Endothelial cell of hepatic sinusoid (primary cell): Measurements from ENCODE around the gene HDAC9.

Source experiments
- in situ Hi-C: cut with HindIII; loops from 2 replicates; pipeline ENCODE4 v1.10.0; 2017; ENCODE audit warnings: low sequenced_read_pairs

Gene HDAC9

DNA sequence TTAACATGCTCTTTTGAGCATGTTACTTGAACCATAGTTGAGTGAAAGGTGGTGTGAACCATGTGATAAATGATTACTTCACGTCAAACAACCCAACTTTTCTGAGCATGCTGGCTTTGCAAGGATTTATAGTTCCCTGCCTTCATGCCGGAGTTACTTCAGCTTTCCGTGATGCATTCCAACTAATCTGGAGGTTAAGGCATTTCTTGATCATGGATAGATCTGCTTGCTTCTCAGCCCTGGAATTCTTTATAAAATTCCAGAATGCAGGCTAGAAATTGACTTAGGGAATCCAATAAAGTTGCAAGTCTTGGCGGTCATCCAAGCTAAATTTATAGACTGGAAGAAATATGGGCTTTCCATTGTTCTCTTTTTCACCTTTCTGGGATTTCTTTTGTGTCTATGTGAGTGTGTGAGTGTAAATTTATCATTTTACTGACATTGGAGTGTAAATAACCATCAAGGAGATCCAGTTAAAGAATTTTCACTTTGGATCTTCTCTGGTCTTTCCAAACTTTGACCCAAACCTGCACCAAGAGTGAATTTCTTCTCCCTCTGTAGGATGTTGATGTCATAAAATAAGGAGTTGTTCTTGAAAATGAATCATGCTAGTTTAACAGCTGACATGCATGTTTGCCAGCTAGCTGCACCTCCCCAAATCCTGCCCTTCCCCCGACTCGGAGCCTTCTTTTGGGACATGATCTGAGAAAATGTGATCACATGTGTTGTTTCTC is 332.9 kb downstream of the HDAC9 start:
- in situ Hi-C loops = no loop called here

DNA sequence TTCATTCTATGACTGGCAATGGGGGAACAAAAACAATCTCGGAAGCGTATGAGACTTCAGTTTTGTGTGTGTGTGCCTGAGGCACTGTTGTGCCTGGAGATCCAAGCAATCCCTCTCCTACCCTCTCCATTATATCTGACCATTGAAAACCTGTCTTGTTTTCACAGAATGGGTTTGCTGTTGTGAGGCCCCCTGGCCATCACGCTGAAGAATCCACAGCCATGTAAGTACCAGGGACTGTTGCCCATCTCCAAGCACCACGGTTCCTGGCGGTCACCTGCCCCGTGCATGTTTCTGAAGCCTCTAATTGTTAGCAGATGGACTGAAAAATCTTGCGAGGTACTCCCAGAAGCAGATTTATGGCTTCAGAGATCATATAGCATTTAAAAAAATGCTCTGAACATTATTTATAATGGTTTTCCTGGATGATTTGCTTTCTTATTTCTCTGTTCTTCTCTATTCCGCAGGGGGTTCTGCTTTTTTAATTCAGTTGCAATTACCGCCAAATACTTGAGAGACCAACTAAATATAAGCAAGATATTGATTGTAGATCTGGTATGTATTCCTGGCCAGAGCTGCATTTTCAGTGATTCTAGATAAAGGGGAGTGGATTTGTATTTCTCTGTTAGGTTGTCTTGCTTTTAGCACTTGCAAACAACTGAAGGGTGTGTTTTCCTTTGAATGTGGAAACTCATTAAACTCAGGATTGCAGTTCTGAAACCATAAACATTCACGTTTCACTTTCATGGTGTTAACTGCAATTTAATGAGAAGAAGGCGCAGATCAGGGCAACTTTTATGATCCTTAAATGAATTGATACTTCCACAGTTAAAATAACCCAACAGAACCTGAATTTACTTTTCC is 333.7 kb downstream of the HDAC9 start:
- in situ Hi-C loops = no loop called here

DNA sequence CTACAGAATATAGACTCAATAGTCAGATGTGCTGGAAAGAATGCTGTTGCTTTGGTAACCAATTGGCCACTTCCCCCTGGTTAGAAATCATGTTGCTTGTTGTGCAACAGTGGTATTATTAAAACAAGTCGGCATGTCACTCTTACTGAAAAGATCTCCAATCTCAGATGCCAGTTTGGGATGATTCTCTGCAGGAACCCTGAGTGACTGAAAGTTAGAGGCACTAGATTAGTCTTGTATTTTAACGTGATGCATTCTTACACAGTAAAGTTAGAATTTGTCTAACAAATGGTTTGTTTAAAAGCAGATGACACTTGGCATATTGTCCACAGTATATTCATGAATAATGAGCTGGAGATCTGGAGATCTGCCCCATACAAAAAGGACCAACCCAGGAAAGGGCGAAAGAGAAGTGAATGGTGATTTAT is 334.3 kb downstream of the HDAC9 start:
- in situ Hi-C loops = no loop called here

DNA sequence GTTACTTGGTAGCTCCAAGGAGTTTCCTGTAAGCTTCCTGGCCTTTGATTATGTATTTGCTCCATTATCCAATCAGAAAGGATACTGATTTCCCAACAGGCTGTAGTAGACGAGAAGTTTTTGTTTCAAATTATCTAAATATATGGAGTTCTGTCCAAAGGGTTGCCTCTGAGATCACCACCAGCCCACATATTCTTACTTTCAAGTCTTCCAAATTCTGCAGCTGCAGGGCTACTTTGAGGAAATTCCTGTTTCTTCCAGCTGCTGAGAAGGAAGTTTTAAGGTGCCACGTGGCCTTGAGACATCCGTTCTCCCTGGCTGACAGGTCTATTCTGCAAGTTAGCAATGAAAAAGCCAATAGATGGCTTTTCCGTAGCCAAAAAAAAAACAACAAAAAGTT is 335.9 kb downstream of the HDAC9 start:
- in situ Hi-C loops = no loop called here

DNA sequence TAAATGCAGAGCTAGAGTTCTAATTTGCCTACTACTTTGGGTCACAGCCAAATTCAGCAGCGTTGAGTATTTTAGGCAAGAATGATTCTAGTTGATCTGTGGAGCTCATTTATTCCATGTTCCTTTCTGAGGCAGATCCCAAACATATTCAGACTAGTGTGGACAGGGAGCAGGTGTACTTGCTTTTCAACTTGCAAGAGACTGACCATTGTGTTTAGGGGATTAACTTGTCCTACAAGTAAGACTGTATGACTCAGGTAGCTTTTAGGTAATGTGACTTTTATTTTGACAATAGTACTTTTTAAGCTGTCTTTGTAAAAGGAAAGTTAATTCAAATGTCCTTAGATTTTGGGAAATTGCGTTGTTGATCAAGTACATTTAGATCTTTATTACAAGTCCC is 336.4 kb downstream of the HDAC9 start:
- in situ Hi-C loops = no loop called here

DNA sequence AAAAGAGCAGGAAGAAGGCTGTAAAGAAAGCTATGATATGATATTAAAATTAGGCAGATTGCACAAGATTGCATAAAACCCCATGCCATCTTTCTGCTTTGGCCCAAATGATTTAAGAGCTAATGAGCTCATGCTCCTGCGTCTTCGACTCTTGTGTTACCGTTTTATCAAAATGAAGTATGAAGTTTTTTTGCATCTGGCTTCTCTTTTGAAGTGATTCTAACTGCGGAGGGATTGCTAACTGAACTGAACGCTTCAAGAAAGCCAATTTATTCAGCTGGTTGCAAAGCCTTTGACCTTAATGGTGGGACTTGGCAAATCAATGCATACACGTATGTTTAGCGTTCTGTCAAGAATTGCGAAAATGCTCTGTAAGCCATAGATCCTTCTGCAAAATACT is 339.0 kb downstream of the HDAC9 start:
- in situ Hi-C loops = no loop called here

DNA sequence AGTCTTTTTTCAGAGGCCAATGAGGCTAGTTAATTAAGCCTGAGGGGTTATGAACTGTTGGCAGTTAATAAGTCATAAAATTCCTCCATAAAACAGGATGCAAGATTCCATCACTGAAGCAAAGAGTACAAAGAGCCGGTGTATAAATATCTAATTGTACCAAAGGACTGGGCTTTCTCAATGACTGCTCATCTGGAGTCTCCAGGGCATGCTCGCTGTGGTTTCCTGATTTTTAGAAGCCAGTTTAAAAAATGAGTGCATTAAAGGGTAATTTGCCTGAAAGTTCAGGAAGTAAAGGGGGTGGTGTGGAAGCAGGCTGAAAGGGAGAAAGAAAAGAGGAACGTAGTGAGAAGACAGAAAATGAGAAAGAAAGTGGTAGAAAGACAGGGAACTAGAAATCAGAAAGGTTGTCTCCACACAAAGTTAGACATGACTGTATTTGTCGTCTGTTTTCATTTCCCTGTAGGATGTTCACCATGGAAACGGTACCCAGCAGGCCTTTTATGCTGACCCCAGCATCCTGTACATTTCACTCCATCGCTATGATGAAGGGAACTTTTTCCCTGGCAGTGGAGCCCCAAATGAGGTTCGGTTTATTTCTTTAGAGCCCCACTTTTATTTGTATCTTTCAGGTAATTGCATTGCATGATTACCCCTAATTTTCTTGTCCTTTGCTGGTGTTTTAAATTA is 339.6 kb downstream of the HDAC9 start:
- in situ Hi-C loops = no loop called here

DNA sequence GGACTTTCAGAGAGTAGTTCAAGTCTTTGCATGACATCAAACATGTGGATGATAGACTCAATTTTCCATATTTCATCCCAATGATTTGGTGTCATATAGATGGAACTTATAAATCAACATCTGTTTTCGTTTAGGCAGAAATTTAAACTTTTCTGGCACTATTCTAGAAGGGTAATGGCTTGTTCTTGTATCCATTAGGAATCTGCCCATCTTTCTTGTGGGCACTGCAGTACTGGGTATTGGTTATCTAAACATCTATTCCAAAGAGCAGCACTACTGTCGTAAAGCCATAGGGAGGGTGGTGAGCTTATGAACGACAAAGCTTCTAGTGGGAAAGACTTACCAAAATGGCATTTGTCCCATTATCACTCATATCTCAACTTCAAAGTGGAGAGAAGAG is 348.4 kb downstream of the HDAC9 start:
- in situ Hi-C loops = loop anchor here (10.0 kb wide), 1 partner anchor 211 kb away; no protein-coding TSS in a partner anchor

DNA sequence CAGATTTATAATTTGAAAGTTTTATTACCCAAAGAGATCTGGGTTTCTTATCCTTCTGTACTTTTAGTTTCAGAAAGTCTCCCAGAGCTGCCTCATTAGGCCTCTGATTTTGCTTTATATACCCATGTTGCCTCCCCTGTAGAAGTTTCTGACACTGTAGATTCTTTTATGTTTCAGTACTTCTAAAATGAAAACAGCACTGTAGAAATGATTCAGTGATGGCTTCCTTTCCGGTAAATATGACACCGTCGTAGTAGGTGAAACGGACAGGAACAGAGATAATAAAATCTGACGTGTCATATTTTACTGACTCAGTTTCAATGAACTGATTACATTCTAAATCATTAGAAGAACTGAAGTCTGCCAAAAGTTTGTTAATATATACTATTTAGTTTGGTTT is 349.2 kb downstream of the HDAC9 start:
- in situ Hi-C loops = loop anchor here (10.0 kb wide), 1 partner anchor 210 kb away; no protein-coding TSS in a partner anchor

DNA sequence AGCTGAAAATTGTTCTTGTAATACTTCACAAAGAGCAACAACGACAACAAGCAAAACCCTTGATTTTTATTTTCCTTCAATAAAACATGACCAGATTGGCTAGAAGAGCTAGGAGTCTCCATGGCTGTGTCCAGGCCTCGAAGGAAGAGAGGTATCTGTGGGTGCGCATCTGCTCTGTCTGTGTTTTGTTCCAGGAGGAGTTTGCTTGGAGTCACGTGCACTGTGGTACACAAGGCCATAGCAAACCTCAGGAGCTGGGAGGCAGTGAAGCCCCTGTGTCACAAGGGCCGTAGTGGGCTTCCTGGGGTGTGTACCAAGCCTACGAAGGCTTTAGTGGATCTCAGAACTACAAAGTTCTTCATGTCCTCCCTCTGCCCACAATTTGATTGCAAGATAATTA is 350.2 kb downstream of the HDAC9 start:
- in situ Hi-C loops = loop anchor here (10.0 kb wide), 1 partner anchor 209 kb away; no protein-coding TSS in a partner anchor

DNA sequence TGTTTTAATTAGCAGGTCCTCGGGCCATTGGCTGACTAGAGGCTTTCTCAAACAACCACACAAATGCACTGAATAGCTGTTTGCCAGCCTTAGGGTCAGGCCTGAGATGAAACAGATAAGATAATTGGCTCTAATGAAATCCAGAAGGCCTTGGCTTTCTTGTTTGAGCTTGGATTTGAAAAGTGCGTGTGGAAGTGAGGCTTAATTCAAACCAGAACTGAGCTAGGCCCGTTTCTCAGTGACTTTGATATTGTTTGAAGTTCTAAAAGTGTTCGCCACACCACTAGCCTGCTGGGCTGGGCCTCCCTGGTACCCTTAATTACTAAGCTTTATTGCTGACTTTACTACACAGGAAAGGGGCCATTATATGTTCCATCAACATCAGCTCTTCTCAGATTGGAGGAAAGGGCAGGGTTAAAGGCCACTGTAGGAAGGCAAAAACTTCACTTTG is 351.2 kb downstream of the HDAC9 start:
- in situ Hi-C loops = loop anchor here (10.0 kb wide), 1 partner anchor 208 kb away; no protein-coding TSS in a partner anchor

DNA sequence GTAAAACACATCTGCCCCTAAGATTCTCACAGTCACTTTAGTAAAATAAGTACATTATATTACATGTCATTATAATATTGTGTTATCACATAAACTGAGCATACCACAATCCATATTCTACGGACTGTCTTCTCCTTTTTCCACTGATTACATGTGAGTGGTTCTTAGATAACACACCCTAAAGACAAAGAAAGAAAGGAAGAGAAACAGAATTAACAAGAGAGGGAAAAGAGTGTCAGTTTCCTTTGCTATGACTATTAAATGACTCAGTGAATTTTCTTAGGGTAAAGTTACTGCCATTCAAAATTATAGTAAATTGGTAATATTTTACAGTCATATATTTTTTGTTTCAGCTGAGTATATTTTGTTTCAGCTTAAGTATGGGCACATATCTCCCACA is 353.6 kb downstream of the HDAC9 start:
- in situ Hi-C loops = loop anchor here (10.0 kb wide), 1 partner anchor 206 kb away; no protein-coding TSS in a partner anchor

DNA sequence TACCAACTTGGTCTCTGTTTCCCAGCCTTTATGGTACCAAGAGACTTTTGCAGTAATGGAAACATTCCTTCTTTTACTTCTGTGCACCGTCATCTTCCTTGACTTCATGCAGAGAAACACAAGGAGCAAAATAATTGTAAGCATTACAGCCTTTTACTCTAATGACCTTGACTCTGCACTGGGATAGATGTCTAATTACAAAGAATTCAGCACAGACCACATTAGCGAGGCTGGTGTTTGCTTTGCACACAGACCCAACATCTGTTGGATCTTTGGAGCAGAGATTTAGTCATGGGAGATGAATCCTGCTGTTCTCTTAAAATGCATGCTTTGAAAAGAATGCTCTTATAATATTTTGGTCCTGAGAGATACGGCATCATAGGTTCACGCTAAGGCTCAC is 360.2 kb downstream of the HDAC9 start:
- in situ Hi-C loops = no loop called here

DNA sequence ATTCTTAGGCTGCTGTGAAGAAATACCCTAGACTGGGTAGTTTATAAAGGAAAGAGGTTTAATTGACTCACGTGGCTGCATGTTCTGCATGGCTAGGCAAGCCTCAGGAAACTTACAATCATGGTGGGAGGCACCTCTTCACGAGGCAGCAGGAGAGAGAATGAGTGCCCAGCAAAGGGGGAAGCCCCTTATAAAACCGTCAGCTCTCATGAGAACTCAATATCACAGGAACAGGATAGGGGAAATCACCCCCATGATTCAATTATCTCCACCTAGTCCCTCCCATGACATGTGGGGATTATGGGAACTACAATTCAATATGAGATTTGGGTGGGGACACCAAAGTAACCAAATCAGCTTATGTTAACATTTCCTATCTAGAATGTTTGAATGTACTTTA is 362.7 kb downstream of the HDAC9 start:
- in situ Hi-C loops = no loop called here

DNA sequence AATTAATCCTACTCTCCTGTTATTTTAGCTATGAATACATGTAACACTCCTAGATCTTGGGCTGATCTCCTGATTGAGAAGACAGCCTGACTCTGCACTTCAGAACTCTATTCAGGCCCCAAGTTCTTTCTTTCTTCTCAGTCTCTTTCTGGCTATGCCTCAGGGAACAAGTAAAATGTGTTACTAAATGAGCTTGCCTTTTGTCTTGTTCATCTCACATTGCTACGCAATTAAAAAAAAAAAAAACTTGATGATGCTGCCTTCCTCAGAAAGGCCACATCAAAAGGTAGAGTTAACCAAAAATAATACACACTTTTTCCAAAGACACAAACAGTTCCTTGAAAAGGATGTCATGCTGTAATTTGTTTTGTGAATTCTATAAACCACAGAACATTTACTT is 363.8 kb downstream of the HDAC9 start:
- in situ Hi-C loops = no loop called here

DNA sequence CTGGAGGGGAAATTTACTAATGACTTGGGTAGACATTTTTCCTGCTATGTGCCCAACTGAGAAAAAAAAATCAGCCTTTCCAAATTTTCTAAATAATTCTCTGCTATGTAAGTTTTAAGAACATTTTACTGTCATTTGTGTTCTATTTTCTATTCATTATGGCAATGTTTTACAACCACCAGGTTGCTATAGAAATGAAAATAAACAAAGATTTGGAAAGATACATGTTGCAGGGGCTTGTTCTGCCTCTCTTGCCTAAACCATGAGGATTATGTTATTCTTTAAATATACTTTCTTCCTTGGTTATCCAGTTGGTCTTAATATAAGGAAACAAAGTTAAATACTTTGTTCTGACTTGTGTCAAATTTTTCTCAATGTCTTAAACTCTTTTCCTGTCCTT is 364.7 kb downstream of the HDAC9 start:
- in situ Hi-C loops = no loop called here

DNA sequence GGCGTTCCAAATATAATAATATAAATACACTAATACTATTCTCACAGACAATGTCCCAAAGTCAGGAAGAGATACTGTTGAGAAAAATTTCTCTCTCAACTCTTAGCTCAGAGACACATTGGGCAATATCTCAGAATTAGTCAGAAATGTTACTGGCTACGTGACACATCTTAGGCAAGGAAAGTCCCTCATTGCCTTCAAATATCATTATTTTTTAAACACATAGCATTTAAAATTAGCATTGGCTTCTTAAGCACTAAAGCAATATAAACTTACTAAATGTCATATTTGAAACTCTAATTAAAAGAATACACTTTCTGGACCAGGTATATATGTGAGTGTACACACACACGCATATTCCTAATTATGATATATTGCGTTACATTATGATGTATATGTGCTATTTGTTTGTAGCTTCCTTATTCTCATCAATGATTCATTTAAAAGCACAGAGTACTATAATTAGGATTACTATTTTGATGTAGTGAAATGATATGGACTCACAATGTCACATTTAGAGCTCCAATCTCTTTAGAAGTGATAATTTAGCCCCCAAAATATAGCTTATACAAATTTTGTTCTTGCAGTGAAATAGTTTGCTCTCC is 366.1 kb downstream of the HDAC9 start:
- in situ Hi-C loops = no loop called here

DNA sequence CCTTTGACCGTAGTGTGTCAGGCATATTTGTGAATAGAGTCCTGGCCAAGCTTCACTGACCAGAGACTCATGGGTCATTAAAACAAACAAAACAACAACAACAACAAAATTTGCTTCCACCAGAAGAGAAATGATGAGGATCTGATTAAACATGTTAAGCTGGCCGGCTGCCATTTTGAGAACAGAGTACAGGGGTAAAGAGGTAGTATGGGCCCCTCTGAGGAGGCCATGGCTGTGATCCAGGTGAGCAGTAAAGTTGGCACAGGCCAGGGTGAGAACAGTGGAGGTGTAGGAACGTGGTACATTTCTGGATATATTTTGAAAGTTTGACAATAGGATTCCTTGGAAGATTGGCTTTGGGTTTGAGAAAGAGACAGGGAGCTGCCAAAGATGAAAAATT is 369.4 kb downstream of the HDAC9 start:
- in situ Hi-C loops = no loop called here

DNA sequence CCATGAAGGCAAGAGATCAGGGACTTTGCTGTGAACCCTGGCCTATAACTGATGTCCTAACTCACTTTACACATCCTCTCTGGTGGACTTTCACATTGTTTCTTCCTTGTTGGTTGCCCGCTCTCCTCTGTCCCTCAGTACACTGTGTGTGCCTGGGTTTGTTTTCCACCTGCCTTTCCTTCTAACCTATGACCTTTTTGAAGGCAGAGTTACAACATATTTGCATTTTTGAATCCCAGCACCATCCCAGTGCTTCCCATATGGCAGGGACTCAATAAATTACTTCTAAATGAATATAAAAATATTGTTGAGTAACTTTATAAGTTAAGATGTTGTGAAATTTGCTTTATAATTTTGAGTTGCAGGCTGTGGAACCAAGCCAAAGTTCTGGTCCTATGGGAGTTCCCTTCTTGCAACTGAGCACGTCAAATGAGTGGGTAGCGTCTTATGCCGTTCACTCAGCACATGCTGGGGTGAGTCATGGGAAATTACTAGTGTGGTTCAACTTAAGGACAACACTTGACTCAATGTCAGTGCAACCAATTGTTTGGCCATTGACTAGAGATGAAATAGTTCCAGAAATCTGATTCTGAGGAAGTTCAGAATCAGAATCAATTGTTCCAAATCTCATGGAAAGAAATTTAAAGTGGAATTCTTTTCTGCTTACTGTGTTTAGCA is 370.9 kb downstream of the HDAC9 start:
- in situ Hi-C loops = no loop called here

DNA sequence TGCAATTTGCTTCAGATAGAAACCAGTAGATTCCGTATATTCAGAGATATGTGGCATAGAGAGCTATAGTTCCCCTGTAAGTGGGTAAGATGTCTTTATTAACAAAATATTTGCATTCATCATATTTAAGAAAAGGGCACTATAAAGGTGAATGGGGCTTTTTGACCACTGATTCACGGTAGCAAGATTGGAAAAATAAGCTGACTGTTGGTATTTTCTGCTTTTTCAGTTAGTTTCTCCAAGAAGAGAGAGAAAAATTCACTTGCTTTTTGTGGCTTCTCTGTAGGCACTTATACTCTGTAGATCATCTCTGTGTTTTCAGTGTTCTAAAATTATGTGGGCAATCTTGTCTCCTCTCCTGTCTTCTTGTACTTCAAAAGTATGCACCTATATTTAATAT is 376.8 kb downstream of the HDAC9 start:
- in situ Hi-C loops = no loop called here
